SK-N-SH (cell line): ENCODE data around the gene ADGRE3.

ENCODE experiments used
- CTCF ChIP-seq: fragments of 200-600 bp; sonication (generic); IDR thresholded peaks from 2 replicates; pipeline ENCODE4 v1.6.1; 2017; ENCODE audit warnings: antibody characterized with exemption, mild to moderate bottlenecking, moderate library complexity
- GABPA ChIP-seq: IDR thresholded peaks from 2 replicates; pipeline ENCODE4 v1.4.0; 2012; ENCODE audit warnings: low read depth, mild to moderate bottlenecking
- JUND ChIP-seq: IDR thresholded peaks from 2 replicates; pipeline ENCODE4 v1.4.0; 2012
- MXI1 ChIP-seq: IDR thresholded peaks from 2 replicates; pipeline ENCODE4 v1.6.1; 2012; ENCODE audit warnings: mild to moderate bottlenecking, low read depth, low read length, improper control_type of control experiment
- POLR2AphosphoS5 ChIP-seq: IDR thresholded peaks from 2 replicates; pipeline ENCODE4 v1.6.1; 2012; ENCODE audit warnings: low read depth, low read length
- RCOR1 ChIP-seq: fragments of 150-350 bp; IDR thresholded peaks from 2 replicates; pipeline ENCODE4 v1.6.1; 2017; ENCODE audit warnings: antibody characterized with exemption, low read length
- REST ChIP-seq: IDR thresholded peaks from 2 replicates; pipeline ENCODE4 v1.6.1; 2012; ENCODE audit warnings: mild to moderate bottlenecking, low read depth, low read length, moderate library complexity
- SIN3A ChIP-seq: IDR thresholded peaks from 2 replicates; pipeline ENCODE4 v1.6.1; 2012; ENCODE audit warnings: low read depth, mild to moderate bottlenecking, low read length, moderate library complexity, borderline replicate concordance
- TAF1 ChIP-seq: IDR thresholded peaks from 2 replicates; pipeline ENCODE4 v1.6.1; 2012; ENCODE audit warnings: low read depth, mild to moderate bottlenecking, low read length, moderate library complexity, borderline replicate concordance
- TEAD4 ChIP-seq: IDR thresholded peaks from 2 replicates; pipeline ENCODE4 v1.4.0; 2012; ENCODE audit warnings: mild to moderate bottlenecking, borderline replicate concordance; ENCODE audit not compliant: insufficient read depth
- USF2 ChIP-seq: fragments of 150-350 bp; IDR thresholded peaks from 2 replicates; pipeline ENCODE4 v1.6.1; 2017; ENCODE audit warnings: antibody characterized with exemption, low read length, low read depth, borderline replicate concordance
- YY1 ChIP-seq: IDR thresholded peaks from 2 replicates; pipeline ENCODE4 v1.4.0; 2012; ENCODE audit warnings: low read depth, mild to moderate bottlenecking

GRCh38 chr19:14719162-14719561 lies 44.5 kb upstream of the ADGRE3 start:
- TF ChIP-seq TEAD4 = no peak
- TF ChIP-seq RCOR1 = no peak
- TF ChIP-seq SIN3A = no peak
- no peak for TF ChIP-seq MXI1
- TF ChIP-seq TAF1 = no peak
- no peak for TF ChIP-seq CTCF
- TF ChIP-seq YY1 = no peak
- TF ChIP-seq USF2 = no peak
- TF ChIP-seq REST = no peak
- no peak for TF ChIP-seq GABPA
- TF ChIP-seq JUND = no peak
- no peak for TF ChIP-seq POLR2AphosphoS5
